Activated CD8-positive, alpha-beta memory T cell treated with anti-CD3 and anti-CD28 coated beads, Interleukin-2, amount 50 U/mL, for 1 hour (primary cell): ENCODE data around the gene TPRA1.
A peak's percentile ranks its signal among the peaks of the same experiment; 100 is the strongest.

Experiments
- DNase-seq: peaks from one replicate; pipeline ENCODE4 v3.0.0-alpha.2; 2020; ENCODE audit errors: extremely low read depth

Gene TPRA1

GRCh38 chr3:127560051-127560787 lies 30.3 kb downstream of the TPRA1 start:
- no peak for DNase-seq

- DNase-seq: no peak
Observed at GRCh38 chr3:127556565-127556964, 34.0 kb downstream of the TPRA1 start.

GRCh38 chr3:127555108-127555507 lies 35.4 kb downstream of the TPRA1 start:
- DNase-seq: no peak

- DNase-seq: no peak
Observed at GRCh38 chr3:127552038-127552437, 38.5 kb downstream of the TPRA1 start.

- no peak for DNase-seq
Observed at GRCh38 chr3:127551178-127551577, 39.4 kb downstream of the TPRA1 start.

- DNase-seq: no peak
Observed at GRCh38 chr3:127550468-127551157, 39.9 kb downstream of the TPRA1 start.

- DNase-seq: no peak
Observed at GRCh38 chr3:127549826-127550467, 40.6 kb downstream of the TPRA1 start.

- peak; percentile 28 for DNase-seq
Observed at GRCh38 chr3:127547761-127548605, 42.5 kb downstream of the TPRA1 start.

GRCh38 chr3:127546970-127547733 lies 43.4 kb downstream of the TPRA1 start:
- no peak for DNase-seq

GRCh38 chr3:127546554-127546953 lies 44.0 kb downstream of the TPRA1 start:
- DNase-seq: no peak

- DNase-seq: no peak
Observed at GRCh38 chr3:127545711-127546457, 44.6 kb downstream of the TPRA1 start.

GRCh38 chr3:127545216-127545615 lies 45.3 kb downstream of the TPRA1 start:
- DNase-seq: no peak

- DNase-seq: no peak
Observed at GRCh38 chr3:127544803-127545201, 45.7 kb downstream of the TPRA1 start.

- DNase-seq: peak; percentile 13
Observed at GRCh38 chr3:127544192-127544802, 46.2 kb downstream of the TPRA1 start.

GRCh38 chr3:127543441-127543840 lies 47.1 kb downstream of the TPRA1 start:
- DNase-seq: no peak

GRCh38 chr3:127542441-127542952 lies 48.0 kb downstream of the TPRA1 start:
- no peak for DNase-seq

GRCh38 chr3:127541320-127541719 lies 49.2 kb downstream of the TPRA1 start:
- DNase-seq: no peak

GRCh38 chr3:127539366-127540060 lies 51.0 kb downstream of the TPRA1 start:
- no peak for DNase-seq

GRCh38 chr3:127538569-127538968 lies 52.0 kb downstream of the TPRA1 start:
- DNase-seq: no peak
